ENCODE data around the gene ZGPAT. TPM values are rescaled to one million over a fixed set of nuclear protein-coding genes. Genes with fewer than 3 reads are reported as not detected.

The ZGPAT gene
- total RNA-seq, 2 donors from 2014 or later, result 28.8 to 29.5 TPM

GRCh38 chr20:63680857-63681608 lies 26.8 kb upstream of the ZGPAT start:
- H3K4me1 ChIP-seq (ENCODE audit: control insufficient read depth, insufficient read depth, low read length), result no peaks in the 10 kb centered on the region
- H3K36me3 ChIP-seq (ENCODE audit: control insufficient read depth, insufficient read depth, low read length), result peaks cover 5% of the 10 kb centered on the region
- H3K9me3 ChIP-seq (ENCODE audit: control insufficient read depth, low read length), result no peaks in the 10 kb centered on the region
- Mint-ChIP-seq H3K27me3 (ENCODE audit: insufficient read depth) (no peaks in the 10 kb centered on the region), H3K4me1 (no peaks in the 10 kb centered on the region), H3K9me3 (no peaks in the 10 kb centered on the region), H3K4me3 (no peak overlapping the region), H3K27ac (no peak overlapping the region), H3K36me3 (ENCODE audit: low read depth) (peaks cover 14% of the 10 kb centered on the region)
- H3K27ac ChIP-seq (ENCODE audit: low read depth, low read length), result no peak overlapping the region
- no peak for TF ChIP-seq CTCF (conservative IDR thresholded peaks at IDR 0.05)
- H3K9ac ChIP-seq (ENCODE audit: extremely low read depth, low read length, poor library complexity, severe bottlenecking), result no peak overlapping the region
- H3K27me3 ChIP-seq (ENCODE audit: control insufficient read depth, insufficient read depth, low read length, poor library complexity, severe bottlenecking), result no peaks in the 10 kb centered on the region
- DNase-seq, result no peak
- WGBS, 2 experiments (ENCODE audit: insufficient coverage in 1 of 2, insufficient read length in 1 of 2), result 90 to 95% methylated on average over 21 to 23 of the region's 23 CpGs
- H3K4me3 ChIP-seq (ENCODE audit: low read length), result no peak overlapping the region

- H3K27ac ChIP-seq (ENCODE audit: low read depth, low read length), result no peak overlapping the region
- H3K9me3 ChIP-seq (ENCODE audit: control insufficient read depth, low read length), result no peaks in the 10 kb centered on the region
- TF ChIP-seq CTCF (conservative IDR thresholded peaks at IDR 0.05), result no peak
- H3K36me3 ChIP-seq (ENCODE audit: control insufficient read depth, insufficient read depth, low read length), result peaks cover 5% of the 10 kb centered on the region
- no peak for DNase-seq
- H3K9me3 Mint-ChIP-seq, result no peaks in the 10 kb centered on the region
- no peak overlapping the region for H3K4me3 ChIP-seq (ENCODE audit: low read length)
- no peaks in the 10 kb centered on the region for H3K27me3 Mint-ChIP-seq (ENCODE audit: insufficient read depth)
- H3K4me1 Mint-ChIP-seq, result no peaks in the 10 kb centered on the region
- no peak overlapping the region for H3K9ac ChIP-seq (ENCODE audit: extremely low read depth, low read length, poor library complexity, severe bottlenecking)
- H3K27me3 ChIP-seq (ENCODE audit: control insufficient read depth, insufficient read depth, low read length, poor library complexity, severe bottlenecking), result no peaks in the 10 kb centered on the region
- 93 to 98% methylated on average over 6 to 13 of the region's 13 CpGs for WGBS, 2 experiments (ENCODE audit: insufficient coverage in 1 of 2, insufficient read length in 1 of 2)
- H3K36me3 Mint-ChIP-seq (ENCODE audit: low read depth), result peaks cover 9% of the 10 kb centered on the region
- H3K4me3 Mint-ChIP-seq, result no peak overlapping the region
- H3K27ac Mint-ChIP-seq, result no peak overlapping the region
- no peaks in the 10 kb centered on the region for H3K4me1 ChIP-seq (ENCODE audit: control insufficient read depth, insufficient read depth, low read length)
These were observed 26.2 kb upstream of the ZGPAT start for GRCh38 chr20:63681609-63682142.

- H3K36me3 Mint-ChIP-seq (ENCODE audit: low read depth), result peaks cover 4% of the 10 kb centered on the region
- no peaks in the 10 kb centered on the region for H3K27me3 Mint-ChIP-seq (ENCODE audit: insufficient read depth)
- H3K9ac ChIP-seq (ENCODE audit: extremely low read depth, low read length, poor library complexity, severe bottlenecking), result no peak overlapping the region
- H3K9me3 ChIP-seq (ENCODE audit: control insufficient read depth, low read length), result no peaks in the 10 kb centered on the region
- no peak overlapping the region for H3K4me3 ChIP-seq (ENCODE audit: low read length)
- H3K9me3 Mint-ChIP-seq, result no peaks in the 10 kb centered on the region
- WGBS, 2 experiments (ENCODE audit: insufficient coverage in 1 of 2, insufficient read length in 1 of 2), result 90 to 91% methylated on average over 16 to 22 of the region's 22 CpGs
- peaks cover 5% of the 10 kb centered on the region for H3K36me3 ChIP-seq (ENCODE audit: control insufficient read depth, insufficient read depth, low read length)
- no peaks in the 10 kb centered on the region for H3K27me3 ChIP-seq (ENCODE audit: control insufficient read depth, insufficient read depth, low read length, poor library complexity, severe bottlenecking)
- no peak overlapping the region for H3K4me3 Mint-ChIP-seq
- H3K27ac ChIP-seq (ENCODE audit: low read depth, low read length), result no peak overlapping the region
- no peak overlapping the region for H3K27ac Mint-ChIP-seq
- TF ChIP-seq CTCF (conservative IDR thresholded peaks at IDR 0.05), result no peak
- no peaks in the 10 kb centered on the region for H3K4me1 Mint-ChIP-seq
- DNase-seq, result no peak
- H3K4me1 ChIP-seq (ENCODE audit: control insufficient read depth, insufficient read depth, low read length), result no peaks in the 10 kb centered on the region
These were observed 25.3 kb upstream of the ZGPAT start for GRCh38 chr20:63682384-63683139.
